MM.1S (cell line): ENCODE data around the gene MEPE.

Experiments
- DNase-seq: peaks from one replicate; pipeline ENCODE4 v3.0.0-alpha.2; 2015
- H2AFZ ChIP-seq: fragments of 300-600 bp; sonication (generic); 2 replicates; pipeline ENCODE4 v1.6.0; 2016; ENCODE audit warnings: antibody characterized with exemption, low read length
- H3F3A ChIP-seq: fragments of 300-600 bp; sonication (generic); 2 replicates; pipeline ENCODE4 v1.6.1; 2016; ENCODE audit warnings: mild to moderate bottlenecking, antibody characterized with exemption, low read length, moderate library complexity, mixed read lengths; ENCODE audit not compliant: insufficient read depth
- H3K27ac ChIP-seq: fragments of 300-600 bp; sonication (generic); 2 replicates; pipeline ENCODE4 v1.5.1; 2016; ENCODE audit warnings: mild to moderate bottlenecking, low read length
- H3K27me3 ChIP-seq: fragments of 300-600 bp; sonication (generic); replicated peaks from 2 replicates; pipeline ENCODE4 v1.6.0; 2016; ENCODE audit warnings: low read length; ENCODE audit not compliant: insufficient read depth
- H3K36me3 ChIP-seq: fragments of 300-600 bp; sonication (generic); replicated peaks from 2 replicates; pipeline ENCODE4 v1.6.1; 2016; ENCODE audit warnings: mild to moderate bottlenecking, low read length, mixed read lengths; ENCODE audit not compliant: insufficient read depth
- H3K4me1 ChIP-seq: fragments of 300-600 bp; sonication (generic); 2 replicates; pipeline ENCODE4 v1.6.1; 2016; ENCODE audit warnings: low read length, mixed read lengths
- H3K4me2 ChIP-seq: fragments of 300-600 bp; sonication (generic); 2 replicates; pipeline ENCODE4 v1.6.0; 2016; ENCODE audit warnings: low read depth, low read length
- H3K4me3 ChIP-seq: fragments of 300-600 bp; sonication (generic); 2 replicates; pipeline ENCODE4 v1.5.1; 2016; ENCODE audit warnings: low read length, mixed read lengths
- H3K79me2 ChIP-seq: fragments of 300-600 bp; sonication (generic); 2 replicates; pipeline ENCODE4 v1.6.1; 2016; ENCODE audit warnings: mixed run types, low read length, mixed read lengths
- H3K9ac ChIP-seq: fragments of 300-600 bp; sonication (generic); 2 replicates; pipeline ENCODE4 v1.6.1; 2016; ENCODE audit warnings: low read length, mixed read lengths
- H3K9me2 ChIP-seq: fragments of 300-600 bp; sonication (generic); replicated peaks from 2 replicates; pipeline ENCODE4 v1.6.1; 2016; ENCODE audit warnings: mild to moderate bottlenecking, low read length, mixed read lengths; ENCODE audit not compliant: insufficient read depth
- H3K9me3 ChIP-seq: fragments of 300-600 bp; sonication (generic); replicated peaks from 2 replicates; pipeline ENCODE4 v1.6.1; 2016; ENCODE audit warnings: mild to moderate bottlenecking, low read length, mixed read lengths; ENCODE audit not compliant: insufficient read depth
- H4K20me1 ChIP-seq: fragments of 300-600 bp; sonication (generic); 2 replicates; pipeline ENCODE4 v1.6.1; 2016; ENCODE audit warnings: mild to moderate bottlenecking, low read length, moderate library complexity, mixed read lengths; ENCODE audit not compliant: insufficient read depth
- CTCF ChIP-seq: fragments of 300-600 bp; sonication (generic); IDR thresholded peaks from 2 replicates; pipeline ENCODE4 v1.5.1; 2016; ENCODE audit warnings: antibody characterized with exemption, low read length, mixed read lengths
- EZH2 ChIP-seq: fragments of 300-600 bp; sonication (generic); optimal IDR thresholded peaks from 2 replicates; pipeline ENCODE3; 2017; ENCODE audit warnings: low read depth, mild to moderate bottlenecking, antibody characterized with exemption, low read length, mixed read lengths
- EZH2phosphoT487 ChIP-seq: fragments of 300-600 bp; sonication (generic); IDR thresholded peaks from 2 replicates; pipeline ENCODE4 v1.6.1; 2018; ENCODE audit warnings: antibody characterized with exemption, low read length

Gene MEPE, protein sequence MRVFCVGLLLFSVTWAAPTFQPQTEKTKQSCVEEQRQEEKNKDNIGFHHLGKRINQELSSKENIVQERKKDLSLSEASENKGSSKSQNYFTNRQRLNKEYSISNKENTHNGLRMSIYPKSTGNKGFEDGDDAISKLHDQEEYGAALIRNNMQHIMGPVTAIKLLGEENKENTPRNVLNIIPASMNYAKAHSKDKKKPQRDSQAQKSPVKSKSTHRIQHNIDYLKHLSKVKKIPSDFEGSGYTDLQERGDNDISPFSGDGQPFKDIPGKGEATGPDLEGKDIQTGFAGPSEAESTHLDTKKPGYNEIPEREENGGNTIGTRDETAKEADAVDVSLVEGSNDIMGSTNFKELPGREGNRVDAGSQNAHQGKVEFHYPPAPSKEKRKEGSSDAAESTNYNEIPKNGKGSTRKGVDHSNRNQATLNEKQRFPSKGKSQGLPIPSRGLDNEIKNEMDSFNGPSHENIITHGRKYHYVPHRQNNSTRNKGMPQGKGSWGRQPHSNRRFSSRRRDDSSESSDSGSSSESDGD

DNA sequence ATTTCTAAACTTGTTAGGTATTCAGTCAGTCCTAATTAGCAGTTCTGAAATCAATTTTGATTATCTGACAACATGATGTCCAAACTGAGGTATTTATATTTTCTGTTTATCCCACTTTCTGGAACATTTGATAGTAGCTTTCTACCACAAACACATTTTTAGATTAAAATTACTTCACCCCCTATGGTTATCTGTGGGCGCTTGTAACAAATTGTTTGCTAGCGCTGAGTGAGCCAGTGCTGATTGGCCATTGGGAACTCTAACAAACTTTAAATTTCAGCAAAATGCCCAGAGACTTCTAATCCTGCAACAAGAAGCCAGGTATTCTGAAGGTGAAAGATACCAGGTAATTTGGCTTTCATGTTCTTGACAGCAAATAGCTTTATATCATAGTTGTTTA, at the start of gene MEPE:
MEPE (plus strand) TSS at position 301 of the 400 bp plus-strand sequence. CDS start 1,746 bp downstream, outside the sequence.
- no peaks in the 10 kb centered on the region for H3K4me1 ChIP-seq
- no peaks in the 10 kb centered on the region for H4K20me1 ChIP-seq
- no peak within 1 kb of the TSS for H3K27ac ChIP-seq
- H3K27me3 ChIP-seq = no peaks in the 10 kb centered on the region
- TF ChIP-seq EZH2 (no peak), EZH2phosphoT487 (no peak), CTCF (no peak)
- no peaks in the 10 kb centered on the region for H3K36me3 ChIP-seq
- H3K79me2 ChIP-seq = no peaks in the 10 kb centered on the region
- H2AFZ ChIP-seq = no peak within 1 kb of the TSS
- no peaks in the 10 kb centered on the region for H3K9me2 ChIP-seq
- DNase-seq = no peak
- no peak within 1 kb of the TSS for H3K4me3 ChIP-seq
- no peak within 1 kb of the TSS for H3K4me2 ChIP-seq
- no peaks in the 10 kb centered on the region for H3K9me3 ChIP-seq
- H3F3A ChIP-seq = no peaks in the 10 kb centered on the region
- no peak within 1 kb of the TSS for H3K9ac ChIP-seq

DNA sequence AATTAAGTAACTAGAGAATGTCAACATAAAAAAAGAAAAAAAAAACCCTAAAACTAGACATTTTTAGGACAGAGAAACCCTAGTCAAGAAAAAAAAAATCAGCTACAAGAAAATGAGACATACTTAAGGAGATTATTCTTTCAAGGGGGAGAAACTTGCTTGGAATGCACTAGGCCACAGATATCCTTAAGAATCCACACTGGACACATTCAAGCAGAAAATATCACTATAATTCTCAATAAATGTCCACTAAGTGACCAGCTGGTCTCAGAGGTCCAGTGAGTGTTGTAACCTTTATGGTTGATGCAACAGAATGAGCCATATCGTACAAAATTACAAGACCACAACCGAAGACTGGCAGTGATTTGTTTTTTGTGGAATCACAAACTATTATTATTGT, 49.0 kb upstream of the MEPE start:
- H3K36me3 ChIP-seq = no peaks in the 10 kb centered on the region
- no peak for DNase-seq
- TF ChIP-seq EZH2 = no peak
- no peak for TF ChIP-seq EZH2phosphoT487
- TF ChIP-seq CTCF = no peak

DNA sequence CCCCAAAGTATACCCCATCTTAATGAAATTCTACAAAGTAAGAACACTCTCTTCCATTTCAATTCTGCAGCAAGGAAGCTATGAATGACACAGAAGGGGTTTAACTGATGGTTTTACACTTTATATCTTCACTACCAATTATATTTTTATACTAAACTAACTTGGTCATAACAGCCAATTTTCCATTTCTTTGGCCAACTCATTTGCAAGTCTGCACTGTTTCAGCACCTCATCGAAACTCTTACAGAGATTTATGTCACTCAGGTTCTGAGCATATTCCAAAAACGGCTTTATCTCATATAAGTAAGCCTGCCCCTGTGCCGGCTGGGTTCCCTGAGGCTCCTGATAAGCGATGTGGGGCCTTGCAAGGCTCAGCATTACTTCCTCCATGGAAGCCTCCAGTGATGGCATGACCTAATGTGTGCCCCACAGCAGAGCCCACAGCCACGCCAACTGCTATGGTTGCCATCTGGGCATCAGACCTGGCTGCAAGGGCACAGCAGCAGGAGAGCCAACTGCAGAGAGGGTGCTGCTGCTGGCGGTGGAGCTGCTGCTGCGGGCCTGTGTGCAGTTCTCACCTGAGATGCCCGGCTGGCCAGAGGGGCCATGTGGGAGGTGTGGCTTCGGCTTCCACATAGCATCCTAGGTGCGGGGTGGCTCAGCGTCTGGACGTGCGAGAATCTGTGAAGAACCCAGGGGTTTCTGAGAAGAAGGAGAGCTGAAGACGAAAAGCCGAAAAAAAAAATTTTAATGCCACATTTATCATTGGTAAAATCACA, 46.8 kb upstream of the MEPE start:
- Histone ChIP-seq H3K79me2 (no peaks in the 10 kb centered on the region), H3K36me3 (no peaks in the 10 kb centered on the region), H4K20me1 (no peaks in the 10 kb centered on the region), H3F3A (no peaks in the 10 kb centered on the region), H3K4me1 (no peaks in the 10 kb centered on the region), H3K4me3 (no peak overlapping the region), H3K9me3 (no peaks in the 10 kb centered on the region), H3K27ac (no peak overlapping the region), H3K27me3 (no peaks in the 10 kb centered on the region), H3K9me2 (no peaks in the 10 kb centered on the region), H3K9ac (no peak overlapping the region), H2AFZ (no peak overlapping the region), H3K4me2 (no peak overlapping the region)
- no peak for TF ChIP-seq CTCF
- no peak for TF ChIP-seq EZH2phosphoT487
- no peak for TF ChIP-seq EZH2
- DNase-seq = no peak

More for the DNA sequence above, 49.0 kb upstream of the MEPE start:
- H3K4me2 ChIP-seq = no peak overlapping the region
- H3K27ac ChIP-seq = no peak overlapping the region
- no peaks in the 10 kb centered on the region for H3K4me1 ChIP-seq
- H3K9me2 ChIP-seq = no peaks in the 10 kb centered on the region
- no peak overlapping the region for H2AFZ ChIP-seq
- no peaks in the 10 kb centered on the region for H4K20me1 ChIP-seq
- H3K4me3 ChIP-seq = no peak overlapping the region
- no peaks in the 10 kb centered on the region for H3F3A ChIP-seq
- no peaks in the 10 kb centered on the region for H3K27me3 ChIP-seq
- H3K79me2 ChIP-seq = no peaks in the 10 kb centered on the region
- H3K9me3 ChIP-seq = no peaks in the 10 kb centered on the region
- H3K9ac ChIP-seq = no peak overlapping the region
